Activated CD4-positive, CD25-positive, alpha-beta regulatory T cell (primary cell): ENCODE data around the gene ZNF275.
"Not testable (repeated sequence)": the region's sequence is repeated elsewhere in the genome, so short reads cannot be mapped to it uniquely, and the experiment has no call there.

Experiments
- DNase-seq, 4 experiments: peaks; one replicate each; lab custom pipeline; 2025; lab: John Stamatoyannopoulos, UW

Gene ZNF275

GRCh38 chrX:153319295-153320046 lies 14.5 kb upstream of the ZNF275 start:
- DNase-seq = no peak

- DNase-seq = not testable (repeated sequence)
These were observed 13.9 kb upstream of the ZNF275 start for GRCh38 chrX:153320047-153320443.

- no peak for DNase-seq
These were observed 13.3 kb upstream of the ZNF275 start for GRCh38 chrX:153320555-153321184.

GRCh38 chrX:153321381-153322124 lies 12.4 kb upstream of the ZNF275 start, which contains the start of gene PNMA6F:
PNMA6F (minus strand) TSS chrX:153321767; CDS start chrX:153320674, 1,093 bp downstream.
- DNase-seq = no peak

- no peak for DNase-seq
These were observed 6.4 kb upstream of the ZNF275 start for GRCh38 chrX:153327561-153327960.

- DNase-seq = no peak
These were observed 687 bp upstream of the ZNF275 start for GRCh38 chrX:153333266-153333665.

- DNase-seq = no peak
These were observed 822 bp downstream of the ZNF275 start for GRCh38 chrX:153334654-153335295.

GRCh38 chrX:153336121-153336894 lies 2.4 kb downstream of the ZNF275 start:
- no peak for DNase-seq

- DNase-seq = no peak
These were observed 3.0 kb downstream of the ZNF275 start for GRCh38 chrX:153336988-153337387.

GRCh38 chrX:153338836-153339235 lies 4.9 kb downstream of the ZNF275 start:
- DNase-seq = no peak

- no peak for DNase-seq
These were observed 5.7 kb downstream of the ZNF275 start for GRCh38 chrX:153339662-153340061.

GRCh38 chrX:153340111-153340510 lies 6.2 kb downstream of the ZNF275 start:
- DNase-seq = no peak

- DNase-seq = no peak
These were observed 9.0 kb downstream of the ZNF275 start for GRCh38 chrX:153342762-153343558.

- DNase-seq = no peak
These were observed 9.7 kb downstream of the ZNF275 start for GRCh38 chrX:153343674-153344073.

- DNase-seq = no peak
These were observed 13.6 kb downstream of the ZNF275 start for GRCh38 chrX:153347530-153347929.

- no peak for DNase-seq
These were observed 14.5 kb downstream of the ZNF275 start for GRCh38 chrX:153348421-153348820.

GRCh38 chrX:153349952-153350351 lies 16.0 kb downstream of the ZNF275 start:
- no peak for DNase-seq

GRCh38 chrX:153351981-153352380 lies 18.0 kb downstream of the ZNF275 start:
- DNase-seq = no peak

GRCh38 chrX:153352858-153353257 lies 18.9 kb downstream of the ZNF275 start:
- no peak for DNase-seq

- DNase-seq = no peak
These were observed 19.5 kb downstream of the ZNF275 start for GRCh38 chrX:153353416-153353815.

- no peak for DNase-seq
These were observed 23.9 kb downstream of the ZNF275 start for GRCh38 chrX:153357877-153358276.
